Keratinocyte (primary cell): ENCODE results near the gene ASTN2. TPM values are rescaled to one million over a fixed set of nuclear protein-coding genes. Genes with fewer than 3 reads are reported as not detected.

ENCODE experiments used
- DNase-seq: peaks from one replicate; pipeline ENCODE4 v3.0.0-alpha.2; 2011; ENCODE audit warnings: low read depth, missing footprints, low spot score
- FAIRE-seq: peaks from 2 replicates; lab custom pipeline; 2011; peaks lifted over from hg19 to GRCh38; lab: Jason Lieb, UNC
- H2AFZ ChIP-seq: 2 replicates; pipeline ENCODE4 v1.6.0; 2012; ENCODE audit warnings: low read length, control low read depth, inconsistent platforms; ENCODE audit not compliant: control insufficient read depth
- H3K27ac ChIP-seq: 2 replicates; pipeline ENCODE4 v1.5.1; 2011; ENCODE audit warnings: low read length; ENCODE audit not compliant: control insufficient read depth, insufficient read depth
- H3K27me3 ChIP-seq: 3 replicates; pipeline ENCODE4 v1.6.0; 2011; ENCODE audit warnings: low read length; ENCODE audit not compliant: control insufficient read depth, insufficient read depth; ENCODE audit errors: extremely low read depth
- H3K36me3 ChIP-seq, 2 experiments: 2 replicates in 1 of 2; 3 replicates in 1 of 2; pipeline ENCODE4 v1.5.1; 2011; ENCODE audit warnings: low read length in 2 of 2, mild to moderate bottlenecking in 1 of 2; ENCODE audit not compliant: control insufficient read depth in 2 of 2, insufficient read depth in 2 of 2; ENCODE audit errors: extremely low read depth in 1 of 2
- H3K4me1 ChIP-seq: 3 replicates; pipeline ENCODE4 v1.5.1; 2011; ENCODE audit warnings: low read length; ENCODE audit not compliant: control insufficient read depth, insufficient read depth; ENCODE audit errors: extremely low read depth
- H3K4me2 ChIP-seq: 3 replicates; pipeline ENCODE4 v1.6.0; 2011; ENCODE audit warnings: low read depth, low read length; ENCODE audit not compliant: control insufficient read depth, insufficient read depth; ENCODE audit errors: extremely low read depth
- H3K4me3 ChIP-seq, 3 experiments: fragments of 200-600 bp in 1 of 3; sonication (generic) in 1 of 3; 2 replicates in 2 of 3; 3 replicates in 1 of 3; pipeline ENCODE4 v1.5.1; 2011 to 2016; ENCODE audit warnings: low read length in 3 of 3, mild to moderate bottlenecking in 3 of 3, control low read depth in 2 of 3, inconsistent platforms in 1 of 3, low read depth in 1 of 3, mixed read lengths in 1 of 3, mixed run types in 1 of 3, moderate library complexity in 1 of 3; ENCODE audit not compliant: control insufficient read depth in 2 of 3, insufficient read depth in 2 of 3; ENCODE audit errors: extremely low read depth in 1 of 3
- H3K79me2 ChIP-seq: 2 replicates; pipeline ENCODE4 v1.6.0; 2012; ENCODE audit warnings: low read length; ENCODE audit not compliant: control insufficient read depth, insufficient read depth
- H3K9ac ChIP-seq: 3 replicates; pipeline ENCODE4 v1.6.0; 2011; ENCODE audit warnings: low read length; ENCODE audit not compliant: control insufficient read depth, insufficient read depth; ENCODE audit errors: extremely low read depth
- H3K9me1 ChIP-seq: 3 replicates; pipeline ENCODE4 v1.6.0; 2011; ENCODE audit warnings: low read length; ENCODE audit not compliant: control insufficient read depth, insufficient read depth; ENCODE audit errors: extremely low read depth
- H3K9me3 ChIP-seq: 2 replicates; pipeline ENCODE4 v1.5.1; 2012; ENCODE audit warnings: low read depth, low read length; ENCODE audit not compliant: control insufficient read depth
- H4K20me1 ChIP-seq: 3 replicates; pipeline ENCODE4 v1.6.0; 2011; ENCODE audit warnings: low read length; ENCODE audit not compliant: control insufficient read depth, insufficient read depth; ENCODE audit errors: extremely low read depth
- EZH2 ChIP-seq: IDR thresholded peaks from one replicate; pipeline ENCODE4 v1.6.1; 2012; ENCODE audit warnings: inconsistent platforms, mild to moderate bottlenecking, low read length, moderate library complexity
- dilution Hi-C: fragments of 300-500 bp; cut with MboI; formaldehyde crosslinking; loops from one replicate; pipeline ENCODE4 v1.7.0; 2020; ENCODE audit warnings: low sequenced_read_pairs; ENCODE audit not compliant: extremely low pct_ligation_motif_present
- polyA plus RNA-seq, 5 experiments: library from polyadenylated mRNA; depleted of rRNA in 3 of 5; stranded (reverse) in 3 of 5; stranded (forward) in 1 of 5; unstranded in 1 of 5; fragments of >200 nt; gene quantifications; 1 replicate in 1 of 5; 2 replicates in 3 of 5; 3 replicates in 1 of 5; pipeline versions ENCODE4 v1.2.1 to v1.2.3, GENCODE V29; 2011 to 2012; ENCODE audit warnings: missing spikeins in 2 of 5, low read depth in 1 of 5, low replicate concordance in 1 of 5
- TF ChIP-seq, protein P1 (sequence below), 3 experiments: IDR thresholded peaks in 1 of 3; conservative IDR thresholded peaks in 1 of 3; optimal IDR thresholded peaks in 1 of 3; 2 replicates in 2 of 3; 3 replicates in 1 of 3; pipeline versions ENCODE3 to v1.5.1; 2011; ENCODE audit warnings: low read length in 3 of 3, mild to moderate bottlenecking in 3 of 3, moderate library complexity in 2 of 3, control low read depth in 1 of 3, inconsistent platforms in 1 of 3; ENCODE audit not compliant: insufficient read depth in 2 of 3; ENCODE audit errors: extremely low read depth in 1 of 3

The ASTN2 gene
- polyA plus RNA-seq, 1 donor (not counting 4 experiments of a cell fraction or from before 2014, with no cell fraction given), result 0.31 TPM

GRCh38 chr9:116817762-116818161 lies 597.1 kb downstream of the ASTN2 start:
- H3K9me3 ChIP-seq, result no peaks in the 10 kb centered on the region
- H2AFZ ChIP-seq, result no peak overlapping the region
- no peaks in the 10 kb centered on the region for H3K9me1 ChIP-seq
- H4K20me1 ChIP-seq, result no peaks in the 10 kb centered on the region
- no peak overlapping the region for H3K27ac ChIP-seq
- dilution Hi-C loops, result no loop called here
- no peak for FAIRE-seq
- H3K36me3 ChIP-seq, result no peaks in the 10 kb centered on the region
- no peak for TF ChIP-seq EZH2
- TF ChIP-seq, protein P1, sequence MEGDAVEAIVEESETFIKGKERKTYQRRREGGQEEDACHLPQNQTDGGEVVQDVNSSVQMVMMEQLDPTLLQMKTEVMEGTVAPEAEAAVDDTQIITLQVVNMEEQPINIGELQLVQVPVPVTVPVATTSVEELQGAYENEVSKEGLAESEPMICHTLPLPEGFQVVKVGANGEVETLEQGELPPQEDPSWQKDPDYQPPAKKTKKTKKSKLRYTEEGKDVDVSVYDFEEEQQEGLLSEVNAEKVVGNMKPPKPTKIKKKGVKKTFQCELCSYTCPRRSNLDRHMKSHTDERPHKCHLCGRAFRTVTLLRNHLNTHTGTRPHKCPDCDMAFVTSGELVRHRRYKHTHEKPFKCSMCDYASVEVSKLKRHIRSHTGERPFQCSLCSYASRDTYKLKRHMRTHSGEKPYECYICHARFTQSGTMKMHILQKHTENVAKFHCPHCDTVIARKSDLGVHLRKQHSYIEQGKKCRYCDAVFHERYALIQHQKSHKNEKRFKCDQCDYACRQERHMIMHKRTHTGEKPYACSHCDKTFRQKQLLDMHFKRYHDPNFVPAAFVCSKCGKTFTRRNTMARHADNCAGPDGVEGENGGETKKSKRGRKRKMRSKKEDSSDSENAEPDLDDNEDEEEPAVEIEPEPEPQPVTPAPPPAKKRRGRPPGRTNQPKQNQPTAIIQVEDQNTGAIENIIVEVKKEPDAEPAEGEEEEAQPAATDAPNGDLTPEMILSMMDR (optimal IDR thresholded peaks at IDR 0.05 in 1 of 3, IDR thresholded peaks at IDR 0.05 in 1 of 3, conservative IDR thresholded peaks at IDR 0.05 in 1 of 3; ENCODE audit: extremely low read depth in 1 of 3, insufficient read depth in 2 of 3, low read length in 3 of 3), result no peak
- no peak overlapping the region for H3K4me2 ChIP-seq
- no peak for DNase-seq
- H3K27me3 ChIP-seq, result no peaks in the 10 kb centered on the region
- no peaks in the 10 kb centered on the region for H3K79me2 ChIP-seq
- H3K4me1 ChIP-seq, result no peaks in the 10 kb centered on the region
- no peak overlapping the region for H3K9ac ChIP-seq
- H3K4me3 ChIP-seq, result no peak overlapping the region

GRCh38 chr9:116816484-116816883 lies 598.4 kb downstream of the ASTN2 start:
- no peak for FAIRE-seq
- Histone ChIP-seq H2AFZ (no peak overlapping the region), H3K4me1 (no peaks in the 10 kb centered on the region), H3K79me2 (no peaks in the 10 kb centered on the region), H3K9ac (no peak overlapping the region), H3K4me2 (no peak overlapping the region), H3K9me3 (no peaks in the 10 kb centered on the region), H3K36me3 (no peaks in the 10 kb centered on the region), H3K9me1 (no peaks in the 10 kb centered on the region), H3K4me3 (no peak overlapping the region), H3K27ac (no peak overlapping the region), H4K20me1 (no peaks in the 10 kb centered on the region), H3K27me3 (no peaks in the 10 kb centered on the region)
- DNase-seq, result no peak
- TF ChIP-seq, protein P1 (optimal IDR thresholded peaks at IDR 0.05 in 1 of 3, IDR thresholded peaks at IDR 0.05 in 1 of 3, conservative IDR thresholded peaks at IDR 0.05 in 1 of 3; ENCODE audit: extremely low read depth in 1 of 3, insufficient read depth in 2 of 3, low read length in 3 of 3), result no peak
- TF ChIP-seq EZH2, result no peak
- dilution Hi-C loops, result no loop called here
